GM12874 (cell line): ENCODE data around the gene MPEG1.

Experiments
- TF ChIP-seq, protein P1 (sequence below): IDR thresholded peaks from 2 replicates; pipeline ENCODE4 v1.5.1; 2011; ENCODE audit warnings: low read depth, mild to moderate bottlenecking, control low read depth, low read length, moderate library complexity; ENCODE audit not compliant: insufficient read depth

The MPEG1 gene

GRCh38 chr11:59182457-59183151 is 30.1 kb downstream of the MPEG1 start:
- TF ChIP-seq, protein P1, sequence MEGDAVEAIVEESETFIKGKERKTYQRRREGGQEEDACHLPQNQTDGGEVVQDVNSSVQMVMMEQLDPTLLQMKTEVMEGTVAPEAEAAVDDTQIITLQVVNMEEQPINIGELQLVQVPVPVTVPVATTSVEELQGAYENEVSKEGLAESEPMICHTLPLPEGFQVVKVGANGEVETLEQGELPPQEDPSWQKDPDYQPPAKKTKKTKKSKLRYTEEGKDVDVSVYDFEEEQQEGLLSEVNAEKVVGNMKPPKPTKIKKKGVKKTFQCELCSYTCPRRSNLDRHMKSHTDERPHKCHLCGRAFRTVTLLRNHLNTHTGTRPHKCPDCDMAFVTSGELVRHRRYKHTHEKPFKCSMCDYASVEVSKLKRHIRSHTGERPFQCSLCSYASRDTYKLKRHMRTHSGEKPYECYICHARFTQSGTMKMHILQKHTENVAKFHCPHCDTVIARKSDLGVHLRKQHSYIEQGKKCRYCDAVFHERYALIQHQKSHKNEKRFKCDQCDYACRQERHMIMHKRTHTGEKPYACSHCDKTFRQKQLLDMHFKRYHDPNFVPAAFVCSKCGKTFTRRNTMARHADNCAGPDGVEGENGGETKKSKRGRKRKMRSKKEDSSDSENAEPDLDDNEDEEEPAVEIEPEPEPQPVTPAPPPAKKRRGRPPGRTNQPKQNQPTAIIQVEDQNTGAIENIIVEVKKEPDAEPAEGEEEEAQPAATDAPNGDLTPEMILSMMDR = peak; percentile 63

- TF ChIP-seq, protein P1 = no peak
Observed at GRCh38 chr11:59181746-59182456, 30.8 kb downstream of the MPEG1 start.

- TF ChIP-seq, protein P1 = no peak
Observed at GRCh38 chr11:59180907-59181306, 31.8 kb downstream of the MPEG1 start.

GRCh38 chr11:59180168-59180776 is 32.5 kb downstream of the MPEG1 start:
- TF ChIP-seq, protein P1 = no peak

DNA sequence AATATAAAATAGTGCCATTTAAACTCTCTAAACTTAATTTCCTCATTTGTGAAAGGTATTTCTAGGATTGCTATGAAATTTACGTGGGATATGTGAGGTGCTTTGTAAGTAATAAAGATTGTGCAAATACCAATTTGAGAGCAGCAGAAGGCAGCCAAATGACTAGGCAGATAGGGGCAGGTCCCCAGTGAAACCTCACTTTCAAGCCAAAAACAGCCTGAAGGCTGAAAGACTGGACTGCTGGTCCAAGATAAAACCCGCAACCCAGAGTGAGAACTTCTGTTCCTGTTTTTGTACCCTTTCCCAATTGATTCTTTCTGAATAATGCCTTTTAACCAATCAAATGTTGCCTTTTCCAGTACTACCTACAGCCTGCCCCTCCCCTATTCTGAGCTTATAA is 33.6 kb downstream of the MPEG1 start:
- TF ChIP-seq, protein P1 = no peak

GRCh38 chr11:59178402-59178801 is 34.3 kb downstream of the MPEG1 start:
- TF ChIP-seq, protein P1 = no peak

DNA sequence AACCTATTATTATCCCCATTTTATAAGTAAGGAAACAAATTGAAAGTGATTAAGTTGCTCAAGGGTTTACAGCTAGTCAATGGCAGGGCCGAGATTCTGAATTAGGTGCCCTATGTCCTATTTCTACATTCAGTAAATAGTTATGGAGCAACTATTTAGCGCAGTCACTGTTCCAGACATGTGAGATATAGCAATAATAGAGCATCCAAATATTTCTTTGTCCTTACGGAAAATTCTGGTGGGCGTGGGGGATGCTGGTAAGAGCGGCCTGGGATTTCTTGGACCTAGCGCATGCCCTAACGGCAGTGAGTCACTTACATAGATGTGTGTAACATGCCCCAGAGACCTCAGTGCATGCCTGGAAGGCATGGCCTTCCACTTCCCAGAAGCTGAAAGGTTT is 36.4 kb downstream of the MPEG1 start:
- TF ChIP-seq, protein P1 = no peak
